IPS-18c (cell line): Measurements from ENCODE around the gene MYO7A.

ENCODE experiments used
- H3K4me3 ChIP-seq: 2 replicates; pipeline ENCODE4 v1.7.0; 2013; ENCODE audit warnings: low read depth, mild to moderate bottlenecking, low read length, moderate library complexity; ENCODE audit not compliant: insufficient read depth
- H3K9me3 ChIP-seq: one replicate; pipeline ENCODE4 v1.6.1; 2013; ENCODE audit warnings: mild to moderate bottlenecking, low read length, moderate library complexity; ENCODE audit not compliant: control insufficient read depth, insufficient read depth

MYO7A gene

DNA sequence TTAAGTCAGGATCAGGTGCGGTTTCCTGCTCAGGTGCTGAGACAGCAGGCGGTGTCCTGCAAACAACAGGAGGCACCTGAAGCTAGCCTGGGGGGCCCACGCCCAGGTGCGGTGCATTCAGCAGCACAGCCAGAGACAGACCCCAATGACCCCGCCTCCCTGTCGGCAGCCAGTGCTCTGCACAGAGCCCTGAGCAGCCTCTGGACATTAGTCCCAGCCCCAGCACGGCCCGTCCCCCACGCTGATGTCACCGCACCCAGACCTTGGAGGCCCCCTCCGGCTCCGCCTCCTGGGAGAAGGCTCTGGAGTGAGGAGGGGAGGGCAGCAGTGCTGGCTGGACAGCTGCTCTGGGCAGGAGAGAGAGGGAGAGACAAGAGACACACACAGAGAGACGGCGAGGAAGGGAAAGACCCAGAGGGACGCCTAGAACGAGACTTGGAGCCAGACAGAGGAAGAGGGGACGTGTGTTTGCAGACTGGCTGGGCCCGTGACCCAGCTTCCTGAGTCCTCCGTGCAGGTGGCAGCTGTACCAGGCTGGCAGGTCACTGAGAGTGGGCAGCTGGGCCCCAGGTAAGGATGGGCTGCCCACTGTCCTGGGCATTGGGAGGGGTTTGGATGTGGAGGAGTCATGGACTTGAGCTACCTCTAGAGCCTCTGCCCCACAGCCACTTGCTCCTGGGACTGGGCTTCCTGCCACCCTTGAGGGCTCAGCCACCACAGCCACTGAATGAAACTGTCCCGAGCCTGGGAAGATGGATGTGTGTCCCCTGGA is at the start of gene MYO7A:
Gene MYO7A, plus strand, starts transcription at position 327 of the 772 bp plus-strand sequence. CDS start 2,389 bp downstream, outside the sequence.
- Histone ChIP-seq H3K4me3 (peak within 1 kb of the TSS; percentile 50), H3K9me3 (no peaks in the 10 kb centered on the region)

DNA sequence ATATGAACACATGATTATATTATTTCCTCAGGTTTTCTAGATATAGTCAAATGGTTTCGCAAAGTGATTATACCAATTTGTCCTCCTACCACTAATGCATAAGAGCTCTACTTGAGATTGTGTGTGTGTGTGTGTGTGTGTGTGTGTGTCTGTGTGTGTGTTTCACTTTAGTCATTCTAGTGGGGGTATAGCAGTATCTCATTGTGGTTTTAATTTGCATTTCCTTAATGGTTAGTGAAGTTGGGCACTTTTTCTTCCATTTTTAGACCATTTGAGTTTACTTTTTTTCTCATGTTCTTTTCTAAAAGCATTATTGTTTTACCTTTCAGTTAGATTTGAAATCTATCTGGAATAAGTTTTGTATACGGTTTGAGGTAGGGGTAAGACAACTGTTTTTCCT is 48.4 kb upstream of the MYO7A start:
- no peaks in the 10 kb centered on the region for H3K9me3 ChIP-seq
- H3K4me3 ChIP-seq: no peak overlapping the region

DNA sequence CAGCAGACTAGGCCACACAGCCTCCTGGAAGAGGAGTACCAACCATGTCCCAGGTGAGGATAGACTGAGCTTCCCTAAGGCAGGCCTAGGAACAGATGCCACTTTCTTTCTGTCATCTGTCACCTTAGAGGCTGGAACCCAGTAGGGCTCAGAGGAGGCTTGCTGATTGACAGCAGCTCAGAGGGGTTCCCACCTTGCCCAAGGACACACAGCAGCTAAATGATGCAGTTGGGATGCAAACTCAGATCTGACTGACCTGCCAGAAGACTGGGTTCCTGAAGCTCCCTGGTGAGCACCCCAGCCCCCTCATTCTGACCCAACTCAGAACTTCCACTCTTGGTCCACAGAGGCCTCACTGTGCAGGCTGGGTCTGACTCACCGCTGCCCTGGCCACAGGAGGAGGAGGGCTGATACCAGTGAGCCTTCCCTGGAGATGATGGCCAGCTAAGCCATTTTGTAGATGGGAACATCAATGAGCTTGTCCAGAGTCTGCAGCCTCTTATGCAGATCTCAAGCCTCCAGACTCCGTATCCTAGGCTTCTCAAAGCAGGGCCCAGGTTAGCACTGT is 47.3 kb upstream of the MYO7A start:
- Histone ChIP-seq H3K9me3 (peaks cover 2% of the 10 kb centered on the region), H3K4me3 (no peak overlapping the region)

DNA sequence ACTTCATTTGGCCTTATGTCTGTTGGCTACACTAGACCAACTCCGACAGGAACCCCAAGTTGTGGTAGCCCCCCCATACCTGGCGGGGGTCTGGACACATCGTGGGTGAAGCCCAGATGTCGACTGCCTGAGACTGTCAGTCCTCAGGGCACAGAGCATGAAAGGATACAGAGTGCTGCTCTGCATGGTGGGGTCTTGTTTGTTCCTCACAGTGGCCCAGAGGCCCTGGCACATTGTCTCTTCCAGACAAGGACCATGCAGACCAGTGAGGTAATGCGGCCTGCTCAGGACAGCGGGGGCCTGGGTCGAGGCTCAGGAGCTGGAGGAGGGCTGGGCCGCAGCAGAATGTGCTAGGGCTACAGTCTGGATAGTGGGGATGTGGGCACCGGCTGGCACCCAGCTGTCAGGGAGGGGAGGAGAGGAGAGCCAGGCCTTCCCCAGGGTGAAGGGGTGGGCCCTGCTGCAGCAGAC is 46.6 kb upstream of the MYO7A start:
- H3K4me3 ChIP-seq: no peak overlapping the region
- H3K9me3 ChIP-seq: peaks cover 2% of the 10 kb centered on the region

DNA sequence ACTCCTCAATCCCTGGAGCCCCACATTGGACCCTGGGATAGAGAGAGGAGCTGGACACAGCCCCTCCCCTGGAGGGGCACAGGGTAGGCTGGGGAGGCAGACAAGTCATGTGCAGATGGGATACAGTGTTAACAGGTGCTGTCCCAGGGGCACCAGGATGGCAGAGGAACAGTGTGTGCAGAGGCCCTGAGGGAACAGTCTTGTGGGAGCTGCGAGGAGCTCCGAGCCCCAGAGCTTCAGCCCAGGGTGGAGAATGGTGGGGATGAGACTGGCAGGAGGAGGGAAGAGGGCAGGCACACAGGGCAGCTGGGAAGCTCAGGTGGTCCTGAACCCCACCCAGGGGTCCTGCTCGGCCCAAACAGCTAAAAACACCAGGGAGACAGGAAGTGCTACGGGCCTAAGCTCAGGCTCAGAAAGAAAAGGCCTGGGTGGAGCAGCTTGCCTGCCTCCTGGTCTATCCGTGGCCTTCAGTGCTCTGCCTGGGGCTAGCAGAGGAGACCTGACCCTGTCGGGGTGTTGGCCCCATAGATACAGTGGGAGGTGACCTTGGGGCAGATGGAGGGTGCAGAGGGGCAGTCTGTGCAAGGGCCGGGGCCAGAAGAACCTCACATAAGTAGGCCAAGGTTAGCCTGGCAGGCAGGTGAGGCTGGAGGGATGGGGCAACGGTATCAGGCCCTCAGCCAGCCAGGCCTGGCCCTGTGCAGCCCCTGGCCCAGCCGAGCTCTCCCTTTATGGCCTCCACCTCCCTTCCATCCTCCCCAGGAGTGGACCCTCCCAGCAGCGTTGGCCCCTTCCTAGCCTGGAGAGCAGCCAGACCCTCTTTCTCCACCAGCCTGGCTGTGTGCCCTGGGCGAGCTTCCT is 45.8 kb upstream of the MYO7A start:
- Histone ChIP-seq H3K9me3 (peaks cover 2% of the 10 kb centered on the region), H3K4me3 (no peak overlapping the region)

DNA sequence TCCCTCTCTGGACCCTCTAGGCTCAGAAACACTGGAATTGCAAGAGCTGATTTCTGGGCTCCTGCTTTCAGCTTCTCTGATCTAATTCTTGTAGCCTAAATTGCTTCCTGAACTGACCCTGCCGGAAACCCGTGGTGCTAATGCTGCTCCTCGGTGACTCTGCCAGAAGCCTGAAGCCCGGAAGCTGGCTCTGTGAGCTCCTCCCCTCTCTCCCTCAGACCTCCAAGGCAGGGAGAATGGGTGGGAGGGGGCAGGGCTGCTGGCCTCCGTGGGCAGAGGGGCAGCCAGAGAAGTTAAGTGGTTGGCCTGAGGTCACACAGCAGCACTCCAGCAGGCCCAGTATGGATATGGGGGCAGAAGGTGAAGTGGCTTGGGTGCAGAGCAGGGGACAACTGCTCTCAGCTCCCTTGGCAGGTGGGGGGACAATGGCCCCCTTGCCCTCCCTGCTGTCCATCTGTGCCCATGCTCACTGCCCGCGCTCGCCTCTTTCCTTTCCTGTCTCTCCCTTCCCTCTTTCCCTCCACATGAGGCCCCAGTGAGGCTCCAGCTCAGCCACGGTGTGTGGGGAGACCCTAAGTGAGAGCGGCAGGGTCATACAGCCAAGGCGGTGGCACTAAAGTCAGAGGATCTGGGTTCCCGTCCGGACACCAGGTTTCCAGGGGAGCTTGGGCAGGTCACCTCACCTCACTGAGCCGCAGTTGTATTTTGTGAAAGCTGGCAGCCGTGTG is 45.0 kb upstream of the MYO7A start:
- Histone ChIP-seq H3K4me3 (no peak overlapping the region), H3K9me3 (peaks cover 2% of the 10 kb centered on the region)

DNA sequence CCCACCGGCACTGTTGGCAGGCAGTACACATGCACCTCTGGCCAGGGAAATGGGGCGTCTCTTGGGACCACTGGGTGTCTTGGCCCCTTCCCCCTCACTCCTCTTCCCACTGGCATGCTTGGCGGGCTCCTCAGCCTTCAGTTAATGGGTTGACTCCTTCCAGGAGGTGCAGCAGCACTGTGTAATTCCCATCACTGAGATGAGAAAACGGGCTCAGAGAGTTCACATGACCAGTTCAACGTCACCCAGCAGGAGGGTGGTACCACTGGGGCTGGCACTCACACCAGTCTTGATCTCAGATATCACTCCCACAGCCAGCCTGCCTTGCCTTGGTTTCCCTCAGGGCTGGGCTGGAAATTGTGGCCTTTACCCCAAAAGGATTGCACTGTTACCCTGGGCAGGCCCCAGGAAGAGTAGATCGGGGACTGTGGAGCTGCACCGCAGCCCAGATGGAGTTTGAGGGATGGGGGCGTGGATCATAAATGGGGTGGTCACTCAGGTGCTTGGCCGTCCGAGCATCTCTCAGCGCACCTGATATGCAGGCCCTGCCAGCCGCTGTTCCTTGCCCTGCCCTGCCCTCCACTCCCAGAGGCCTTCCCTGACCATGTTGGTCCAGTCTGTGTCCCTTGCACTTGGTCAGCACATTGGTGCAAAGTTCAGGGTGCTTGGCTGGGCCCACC is 44.3 kb upstream of the MYO7A start:
- Histone ChIP-seq H3K9me3 (peaks cover 2% of the 10 kb centered on the region), H3K4me3 (no peak overlapping the region)

DNA sequence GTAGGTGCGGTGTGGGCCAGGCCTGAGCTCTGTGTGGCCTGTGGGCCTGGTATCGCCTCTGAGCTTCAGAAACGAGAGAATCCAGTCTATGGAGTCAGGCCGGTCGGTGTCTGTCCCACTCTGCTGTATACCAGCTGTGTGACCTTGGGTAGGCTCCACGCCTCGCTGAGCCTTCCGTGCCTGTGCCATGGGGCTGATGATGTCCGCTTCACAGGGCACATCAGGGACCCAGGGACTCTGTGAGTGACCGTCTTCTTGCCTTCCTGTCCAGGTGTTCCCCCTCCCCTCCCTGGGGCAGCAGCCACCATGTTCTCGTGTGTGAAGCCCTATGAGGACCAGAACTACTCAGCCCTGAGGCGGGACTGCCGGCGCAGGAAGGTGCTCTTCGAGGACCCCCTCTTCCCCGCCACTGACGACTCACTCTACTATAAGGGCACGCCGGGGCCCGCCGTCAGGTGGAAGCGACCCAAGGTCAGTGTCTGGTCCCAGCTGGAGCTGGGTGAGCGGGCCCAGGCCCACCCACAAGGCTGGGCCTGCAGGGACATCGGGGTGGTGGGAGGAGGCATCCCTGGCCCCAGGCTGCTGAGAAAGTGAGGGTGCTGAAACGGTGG is 43.4 kb upstream of the MYO7A start:
- Histone ChIP-seq H3K4me3 (no peak overlapping the region), H3K9me3 (peaks cover 2% of the 10 kb centered on the region)

DNA sequence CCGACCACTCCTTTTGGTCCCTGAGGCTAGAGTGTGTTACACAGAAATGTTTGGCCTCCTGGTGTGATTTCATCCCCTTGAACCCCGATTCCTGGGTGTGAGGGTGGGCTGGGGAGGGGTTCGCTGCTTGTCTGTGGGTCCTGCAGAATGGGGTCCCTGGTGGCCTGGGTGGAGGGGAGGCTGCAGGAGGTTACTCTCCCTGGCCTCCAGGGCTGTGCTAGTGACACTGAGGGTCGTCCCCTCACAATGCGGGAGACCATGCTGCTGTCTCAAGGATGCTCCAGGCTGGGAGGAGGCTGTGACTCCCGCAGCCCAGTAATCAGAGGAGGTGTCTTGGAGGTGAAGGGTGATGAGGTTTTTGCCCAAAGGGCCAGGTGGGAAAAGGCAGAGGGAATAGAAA is 42.4 kb upstream of the MYO7A start:
- Histone ChIP-seq H3K4me3 (no peak overlapping the region), H3K9me3 (peaks cover 2% of the 10 kb centered on the region)

DNA sequence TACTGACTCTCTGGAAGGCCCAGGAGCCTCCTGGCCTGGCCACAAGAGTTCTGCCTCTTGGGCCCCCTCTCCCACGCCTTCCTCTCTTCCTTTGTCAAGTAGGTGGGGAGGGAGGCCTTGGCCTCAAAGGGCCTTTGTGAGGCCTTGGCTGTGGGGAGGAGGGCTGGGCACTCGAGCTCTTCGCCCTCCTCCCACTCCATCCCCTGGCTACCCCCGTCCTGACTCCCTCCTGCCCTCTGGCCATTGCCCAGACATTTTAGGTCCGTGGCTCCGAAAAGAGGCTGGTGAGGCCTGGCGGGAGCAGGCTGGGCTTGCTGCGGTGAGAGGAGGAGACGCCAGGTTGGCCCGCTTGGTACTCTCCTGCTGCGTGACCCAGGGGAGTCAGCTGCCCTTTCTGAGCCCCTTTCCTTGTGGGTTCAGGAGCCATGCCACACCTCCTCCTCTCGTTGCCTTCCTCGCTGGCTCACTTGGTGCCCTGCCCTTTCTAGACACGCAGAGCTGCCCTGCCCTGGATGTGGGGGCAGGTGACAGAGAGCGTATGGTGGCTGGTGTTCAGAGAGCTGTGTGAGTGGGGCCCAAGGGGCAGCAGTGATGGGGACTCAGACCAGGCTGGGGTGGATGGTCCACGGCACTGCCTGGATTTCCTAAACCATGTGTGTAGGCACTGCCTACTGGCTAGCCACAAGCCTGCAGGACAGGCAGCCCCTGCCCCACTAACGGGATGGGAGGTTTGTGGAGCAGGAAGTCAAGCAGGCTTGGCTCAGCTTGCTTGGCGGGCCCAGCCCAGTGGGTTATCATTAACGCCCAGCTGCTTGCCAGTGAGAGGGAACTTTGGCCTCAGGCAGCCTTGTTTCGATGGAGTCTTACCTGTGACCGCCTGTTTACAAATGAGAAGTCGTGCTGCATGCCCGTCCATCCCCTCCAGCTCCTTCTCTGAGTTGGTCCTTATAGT is 41.2 kb upstream of the MYO7A start:
- Histone ChIP-seq H3K9me3 (peaks cover 2% of the 10 kb centered on the region), H3K4me3 (no peak overlapping the region)

DNA sequence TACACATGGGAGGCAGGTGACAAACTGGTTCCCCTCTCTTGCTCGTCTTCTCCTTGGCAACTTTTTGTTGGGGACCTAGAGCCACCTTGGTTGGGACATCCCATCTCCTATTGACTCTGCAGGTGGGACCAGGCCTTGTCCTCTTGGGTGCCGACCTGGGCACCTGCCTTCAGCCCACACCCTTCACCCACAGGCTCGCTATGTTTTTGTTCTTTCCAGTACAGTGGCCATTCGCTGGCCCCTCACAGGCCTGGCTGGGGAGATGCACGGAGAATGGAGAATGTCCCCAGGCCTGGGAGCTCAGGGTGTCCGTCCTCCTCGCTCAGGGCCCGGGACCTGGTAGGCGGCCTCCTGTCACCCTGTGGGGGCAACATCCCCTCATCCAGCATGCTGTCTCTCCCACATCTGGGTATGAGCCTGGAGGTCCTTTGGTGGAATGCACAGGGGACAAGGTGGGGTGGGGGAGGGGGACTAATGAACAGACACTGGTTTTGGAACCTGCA is 40.3 kb upstream of the MYO7A start:
- H3K4me3 ChIP-seq: no peak overlapping the region
- peaks cover 2% of the 10 kb centered on the region for H3K9me3 ChIP-seq

DNA sequence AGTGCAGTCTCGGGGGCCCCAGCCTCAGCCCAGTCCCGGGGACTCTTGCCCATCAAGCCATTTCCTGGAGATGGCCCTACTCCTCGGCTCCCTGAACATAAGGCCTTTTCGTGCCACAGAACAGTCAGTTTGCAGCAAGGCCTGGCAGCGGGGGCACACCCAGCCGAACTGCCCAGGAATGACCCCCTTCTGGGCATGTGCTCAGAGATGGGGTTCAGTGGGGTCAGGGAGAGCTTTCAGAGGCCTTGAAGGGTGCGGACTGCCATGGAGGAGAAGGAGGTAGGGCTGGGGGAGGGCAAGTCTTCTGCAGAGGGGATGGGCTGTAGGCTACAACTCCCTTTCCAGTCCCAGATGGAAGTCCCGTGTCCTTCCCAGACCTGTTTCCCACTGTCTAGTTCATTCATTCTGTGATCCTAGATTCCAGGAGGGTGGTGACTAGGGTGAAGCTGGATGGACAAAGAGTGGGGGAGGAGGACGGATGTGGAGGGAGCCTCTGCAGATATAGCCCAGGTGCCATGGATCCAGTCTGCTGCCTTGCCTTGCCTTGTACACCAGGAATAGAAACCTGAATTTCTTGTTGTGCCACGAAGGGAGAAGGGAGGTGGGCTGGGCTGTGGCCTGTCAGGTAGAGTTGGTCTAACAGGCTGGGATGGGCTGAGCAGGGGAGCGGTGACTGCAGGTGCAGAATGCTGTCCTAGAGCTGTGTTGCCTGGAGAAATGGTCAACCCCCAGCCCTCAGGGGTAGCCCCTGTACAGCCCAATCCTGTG is 39.6 kb upstream of the MYO7A start:
- Histone ChIP-seq H3K4me3 (no peak overlapping the region), H3K9me3 (peaks cover 2% of the 10 kb centered on the region)

DNA sequence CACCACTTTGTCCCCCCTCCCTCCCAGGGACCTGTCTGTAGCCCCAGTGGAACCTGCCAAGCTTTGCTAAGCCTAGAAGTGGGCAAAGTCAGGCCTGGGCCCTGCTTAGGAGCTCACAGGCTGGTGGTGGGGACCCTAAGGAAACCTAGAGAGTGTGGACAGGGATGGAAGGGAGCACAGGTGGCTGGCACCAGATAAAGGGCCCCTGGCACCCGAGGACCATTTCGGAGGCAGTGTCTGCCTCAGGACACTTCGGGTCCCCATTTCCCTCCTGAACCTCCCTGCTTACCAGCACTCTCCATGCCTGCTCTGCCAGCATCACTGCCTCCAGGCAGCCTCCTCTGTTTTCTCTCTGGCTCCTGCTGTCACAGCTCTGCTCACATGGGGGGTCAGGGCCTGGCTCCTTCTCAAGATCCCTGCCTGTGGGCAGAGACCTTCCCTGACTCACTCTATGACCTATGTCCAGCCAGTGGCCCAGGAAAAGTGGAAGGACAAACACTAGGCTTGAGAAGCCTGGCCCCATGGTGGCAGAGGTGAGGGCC is 39.0 kb upstream of the MYO7A start:
- no peak overlapping the region for H3K4me3 ChIP-seq
- H3K9me3 ChIP-seq: peaks cover 2% of the 10 kb centered on the region

DNA sequence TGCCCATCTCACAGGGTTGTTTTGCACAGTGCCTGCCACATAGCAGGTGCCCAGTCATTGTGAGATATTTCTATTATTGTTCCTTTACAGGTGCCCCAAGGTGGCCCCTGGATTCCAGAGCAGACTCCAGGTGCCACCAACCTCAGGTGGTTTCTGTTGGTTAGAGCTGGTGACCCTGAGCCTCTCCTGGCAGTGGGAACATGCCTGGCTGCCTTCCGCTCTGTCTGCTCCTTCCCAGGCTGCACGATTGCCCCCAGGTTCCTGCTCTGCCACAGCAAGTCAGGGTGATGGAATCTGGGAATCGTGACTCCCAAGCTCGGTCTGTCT is 38.0 kb upstream of the MYO7A start:
- Histone ChIP-seq H3K9me3 (peaks cover 4% of the 10 kb centered on the region), H3K4me3 (no peak overlapping the region)
